Cortex of kidney (tissue), 1 donor: ENCODE measurements around the gene MS4A15.
"Not testable (repeated sequence)": the region's sequence is repeated elsewhere in the genome, so short reads cannot be mapped to it uniquely, and the experiment has no call there.

Source experiments
- DNase-seq: peaks from one replicate; lab custom pipeline; 2025; lab: John Stamatoyannopoulos, UW

MS4A15 gene

GRCh38 chr11:60756307-60757032, at the start of gene MS4A15:
Gene MS4A15, plus strand, starts transcription at chr11:60756867. Its CDS starts 6,867 bp downstream, at chr11:60763734.
- no peak for DNase-seq

DNA sequence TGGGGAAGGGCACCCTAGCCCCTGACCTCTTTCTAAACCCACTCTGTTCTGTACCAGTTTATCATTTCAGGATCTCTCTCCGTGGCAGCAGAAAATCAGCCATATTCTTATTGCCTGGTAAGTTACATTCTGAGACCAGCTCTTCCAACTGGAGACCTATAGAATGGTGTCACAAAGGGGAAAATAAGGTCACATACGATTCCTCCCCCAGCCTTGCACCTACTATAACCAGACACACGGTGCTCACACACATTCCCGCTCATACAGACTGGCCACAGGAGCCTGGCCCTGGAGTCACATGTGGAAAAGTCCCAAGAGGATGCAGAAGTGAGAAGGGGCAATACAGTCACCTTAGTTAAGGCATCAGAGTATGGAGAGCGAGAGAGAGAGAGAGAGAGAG, 49.7 kb upstream of the MS4A15 start:
- DNase-seq, result no peak

- DNase-seq, result no peak
Measured at GRCh38 chr11:60710482-60710881, 46.2 kb upstream of the MS4A15 start.

- no peak for DNase-seq
Measured at GRCh38 chr11:60711276-60711675, 45.4 kb upstream of the MS4A15 start.

DNA sequence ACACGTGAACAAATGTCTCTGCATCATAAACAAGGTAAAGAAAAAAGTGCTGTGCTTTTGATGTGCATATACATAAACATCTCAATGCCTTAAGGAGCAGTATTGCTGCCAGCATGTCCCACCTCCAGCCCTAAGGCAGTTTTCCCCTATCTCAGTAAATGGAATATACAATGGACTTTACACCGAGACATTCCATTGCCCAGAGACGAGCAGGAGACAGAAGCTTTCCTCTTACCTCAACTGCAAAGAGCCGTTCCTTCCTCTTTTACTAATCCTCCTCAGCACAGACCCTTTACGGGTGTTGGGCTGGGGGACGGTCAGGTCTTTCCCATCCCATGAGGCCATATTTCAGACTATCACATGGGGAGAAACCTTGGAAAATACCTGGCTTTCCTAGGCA, 43.2 kb upstream of the MS4A15 start:
- DNase-seq, result not testable (repeated sequence)

GRCh38 chr11:60717956-60718355, 38.7 kb upstream of the MS4A15 start:
- no peak for DNase-seq

GRCh38 chr11:60718524-60719316, 37.9 kb upstream of the MS4A15 start:
- no peak for DNase-seq

DNA sequence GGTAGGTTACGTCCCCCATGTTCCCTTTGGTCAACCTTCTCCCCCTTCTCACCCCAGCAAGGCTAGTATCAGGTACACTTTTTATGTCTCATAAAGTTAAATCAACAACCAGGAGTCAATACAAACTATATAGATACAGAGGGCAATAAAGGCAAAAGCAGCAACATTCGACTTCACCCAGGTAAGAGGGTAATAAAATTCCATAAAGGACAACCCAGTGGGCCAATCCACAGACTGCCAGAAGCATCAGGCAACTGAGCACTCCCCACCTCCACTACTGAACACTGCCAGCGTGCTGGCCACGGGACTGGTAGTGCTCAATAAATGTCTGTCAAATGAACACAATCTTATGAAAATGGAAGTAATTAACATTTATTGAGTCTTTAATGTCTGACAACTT, 37.3 kb upstream of the MS4A15 start:
- no peak for DNase-seq

- no peak for DNase-seq
Measured at GRCh38 chr11:60720460-60720859, 36.2 kb upstream of the MS4A15 start.

- DNase-seq, result no peak
Measured at GRCh38 chr11:60724420-60724819, 32.2 kb upstream of the MS4A15 start, which contains the start of gene MS4A18. Gene MS4A18, plus strand, starts transcription at chr11:60724720.

- no peak for DNase-seq
Measured at GRCh38 chr11:60725592-60725991, 31.1 kb upstream of the MS4A15 start.

DNA sequence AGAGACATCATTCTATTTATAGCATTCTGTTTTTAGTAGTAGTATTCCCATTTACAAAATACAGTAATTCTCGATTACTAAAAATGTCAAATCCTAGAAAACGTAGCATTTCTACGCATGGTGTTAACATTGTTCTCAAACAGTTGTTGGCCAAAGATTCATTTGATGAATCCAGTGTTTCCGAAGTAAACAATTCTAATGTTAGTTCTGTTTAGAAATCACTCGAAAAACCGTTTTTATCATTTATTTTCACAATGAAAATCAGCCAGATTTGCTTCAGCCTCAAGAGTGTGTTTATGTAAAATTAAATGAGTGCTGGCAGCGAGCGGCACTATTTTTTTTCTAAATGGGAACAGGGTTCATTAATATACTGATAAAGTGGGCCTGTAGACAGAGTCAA, 25.1 kb upstream of the MS4A15 start:
- no peak for DNase-seq

DNA sequence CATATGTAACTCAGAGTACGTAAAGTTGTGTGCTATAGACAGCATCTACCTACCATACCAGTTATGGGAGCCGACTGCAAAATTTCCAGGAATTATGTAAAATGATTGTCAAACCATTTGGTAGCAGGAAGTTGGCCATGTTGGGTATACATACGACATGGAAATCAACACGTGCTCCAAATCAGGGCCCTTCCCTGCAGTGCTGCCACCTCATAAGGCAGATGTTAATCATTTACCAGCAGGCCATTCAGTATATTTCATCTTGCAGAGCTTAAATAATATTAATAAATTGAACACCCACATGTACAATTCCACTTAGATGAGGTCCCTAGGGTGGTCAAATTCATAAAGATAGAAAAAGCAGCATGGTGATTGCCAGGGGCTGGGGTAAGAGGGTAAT, 22.4 kb upstream of the MS4A15 start:
- DNase-seq, result no peak

DNA sequence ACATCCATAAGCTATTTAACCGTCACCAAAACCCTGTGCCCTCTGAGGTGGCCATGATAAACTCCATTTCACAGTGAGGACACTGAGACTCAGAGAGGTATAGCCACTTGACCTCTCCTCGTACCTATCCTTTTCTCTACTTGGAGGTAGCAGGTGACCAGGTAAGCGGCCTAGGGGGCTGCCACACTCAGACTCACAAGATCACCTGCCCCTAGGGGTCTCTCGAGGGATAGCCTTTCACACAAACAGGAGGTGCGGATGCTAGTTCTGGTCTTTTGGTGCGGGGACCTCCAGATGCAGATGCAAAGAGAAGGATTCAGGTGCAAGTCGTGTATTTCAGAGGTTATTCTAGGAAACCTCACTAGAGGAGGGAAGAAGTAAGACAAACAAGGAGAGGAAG, 17.6 kb upstream of the MS4A15 start:
- DNase-seq, result no peak

GRCh38 chr11:60740573-60740972, 16.1 kb upstream of the MS4A15 start:
- no peak for DNase-seq

DNA sequence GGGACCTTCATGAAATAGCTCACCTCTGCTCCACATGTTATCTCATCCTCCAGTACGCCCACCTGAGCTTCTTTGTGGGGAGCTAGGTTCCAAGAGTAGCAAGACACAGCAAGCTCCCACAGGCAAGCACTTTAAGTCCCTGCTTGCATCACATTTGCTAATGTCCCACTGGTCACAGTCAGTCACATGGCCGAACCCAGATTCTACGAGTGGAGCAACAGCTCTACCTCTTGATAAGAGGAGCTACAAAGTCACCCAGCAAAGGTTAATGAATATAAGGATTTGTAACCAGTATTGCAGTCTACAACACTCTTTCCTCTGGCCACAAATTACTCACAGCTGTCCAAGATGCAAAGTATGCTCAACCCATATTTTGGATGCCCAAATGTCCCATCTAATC, 15.2 kb upstream of the MS4A15 start:
- no peak for DNase-seq

DNA sequence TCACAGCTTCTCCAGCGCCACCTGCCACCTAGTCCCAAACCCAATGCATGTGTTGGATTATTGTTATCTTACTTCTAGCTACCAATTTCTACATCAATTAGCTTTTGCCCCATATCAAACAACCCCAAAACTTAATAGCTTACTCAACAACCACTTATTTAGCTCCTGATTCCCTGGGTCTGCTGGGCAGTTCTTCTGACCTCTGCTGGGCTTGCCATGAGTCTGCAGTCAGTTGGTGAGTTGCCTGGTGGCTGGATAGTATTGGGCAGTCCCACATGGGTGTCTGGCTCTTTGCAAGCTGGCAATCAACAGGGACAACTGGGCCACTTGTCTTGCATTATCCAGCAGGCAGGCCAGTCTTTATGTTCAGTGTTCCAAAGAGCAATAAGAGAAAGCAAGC, 13.6 kb upstream of the MS4A15 start:
- DNase-seq, result no peak

GRCh38 chr11:60744114-60744513, 12.6 kb upstream of the MS4A15 start:
- DNase-seq, result no peak

- no peak for DNase-seq
Measured at GRCh38 chr11:60747359-60747873, 9.3 kb upstream of the MS4A15 start.

DNA sequence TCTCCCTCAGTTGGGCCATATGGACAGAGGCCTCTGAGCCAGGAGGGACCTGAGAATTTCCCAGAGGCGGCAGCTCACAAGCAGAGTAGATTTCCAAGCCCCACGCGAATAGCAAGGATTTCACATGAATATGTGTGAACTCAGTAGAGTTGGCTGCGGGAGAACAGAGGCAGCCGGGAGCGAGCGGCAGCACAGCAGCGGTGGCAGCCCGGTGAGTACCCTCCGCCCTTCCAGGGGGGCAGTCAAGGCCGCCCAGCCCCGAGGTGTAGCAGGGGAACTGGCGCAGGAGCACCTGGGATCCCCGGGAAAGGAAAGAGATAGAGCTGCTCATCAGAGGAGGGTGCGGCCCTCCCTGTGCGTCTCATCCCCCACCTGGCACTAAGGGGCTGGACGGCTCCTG, 8.4 kb upstream of the MS4A15 start:
- no peak for DNase-seq

DNA sequence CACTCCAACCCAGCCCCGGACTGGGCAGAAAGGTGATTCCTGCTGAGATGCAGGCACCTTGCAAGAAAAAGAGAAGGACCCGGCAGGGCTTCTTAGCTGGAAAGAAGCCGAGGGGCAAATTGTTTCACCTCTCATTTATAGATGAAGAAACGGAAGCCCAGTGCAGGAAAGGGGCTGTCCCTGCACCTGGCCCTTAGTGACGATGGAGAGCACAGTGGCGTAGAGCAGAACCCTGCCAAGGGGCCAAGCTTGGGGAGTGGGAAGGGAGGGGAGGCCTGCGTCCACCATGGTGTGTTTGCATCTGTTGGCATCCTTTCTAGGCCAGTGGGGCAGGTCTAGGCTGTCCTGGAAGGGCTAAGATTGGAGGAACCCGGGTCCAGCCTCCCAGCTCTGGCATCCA, 7.8 kb upstream of the MS4A15 start:
- DNase-seq, result no peak

DNA sequence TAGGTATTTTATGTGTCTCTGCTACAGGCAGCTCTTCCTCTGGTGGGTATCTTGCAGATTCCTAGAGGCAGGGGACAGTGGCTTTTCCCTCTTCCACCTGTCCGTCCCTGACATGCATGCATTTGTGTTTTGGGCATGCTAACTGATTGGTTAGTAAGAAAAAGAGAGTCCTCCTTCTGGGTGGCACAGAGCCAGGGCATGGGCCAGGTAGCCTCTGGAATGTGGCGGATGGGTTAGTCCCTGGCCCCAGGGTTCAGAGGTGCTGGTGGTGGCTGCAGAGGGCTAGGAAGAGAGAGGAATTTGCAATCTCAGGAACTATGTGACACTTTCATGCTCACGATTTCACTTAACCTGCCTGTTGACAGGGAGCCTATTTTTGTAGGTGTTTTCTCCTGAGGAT, 5.8 kb upstream of the MS4A15 start:
- DNase-seq, result no peak

DNA sequence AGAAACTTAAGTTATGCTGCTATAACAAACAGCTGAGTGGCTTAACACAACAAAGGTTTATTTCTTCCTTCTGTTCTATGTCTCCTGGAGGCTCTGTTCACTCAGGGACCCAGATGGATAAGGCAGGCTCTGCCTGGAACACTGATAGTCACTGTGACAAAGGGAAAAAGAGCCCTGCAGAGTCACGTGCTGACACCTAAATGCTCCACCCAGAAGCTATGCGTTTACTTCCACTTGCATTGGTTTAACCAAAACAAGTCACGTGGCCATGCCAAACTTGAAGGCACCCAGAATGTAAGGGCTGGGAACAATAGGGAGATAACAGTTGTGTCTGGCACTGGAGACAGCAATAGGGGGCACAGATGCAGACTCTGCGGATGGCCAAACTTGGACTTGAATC, 3.4 kb upstream of the MS4A15 start:
- no peak for DNase-seq
